BJ (cell line): ENCODE results near the gene PITPNM2. TPM values are rescaled to one million over a fixed set of nuclear protein-coding genes. Genes with fewer than 3 reads are reported as not detected.

ENCODE experiments used
- CTCF ChIA-PET: fragments of 350-600 bp; formaldehyde crosslinking; extraction: SDS; loops from one replicate; lab custom pipeline; 2021; ENCODE audit warnings: antibody characterized with exemption, inconsistent platforms; lab: Yijun Ruan, JAX
- POLR2A ChIA-PET: fragments of 300-600 bp; sonication (Branson Sonifier 250); formaldehyde crosslinking; extraction: SDS; loops from one replicate; lab custom pipeline; 2021; ENCODE audit warnings: antibody characterized with exemption; lab: Charles Lee
- DNase-seq: peaks from one replicate; pipeline ENCODE4 v3.0.0-alpha.2; 2011; ENCODE audit warnings: low read depth
- H3K27me3 ChIP-seq: 2 replicates; pipeline ENCODE4 v1.6.0; 2011; ENCODE audit warnings: low read length; ENCODE audit not compliant: control insufficient read depth, insufficient read depth
- H3K36me3 ChIP-seq: 2 replicates; pipeline ENCODE4 v1.5.1; 2011; ENCODE audit warnings: low read length; ENCODE audit not compliant: control insufficient read depth, insufficient read depth
- H3K4me3 ChIP-seq: 2 replicates; pipeline ENCODE4 v1.5.1; 2011; ENCODE audit warnings: low read depth, mild to moderate bottlenecking, control low read depth, low read length
- CTCF ChIP-seq: IDR thresholded peaks from 2 replicates; pipeline ENCODE4 v1.5.1; 2011; ENCODE audit warnings: low read depth, mild to moderate bottlenecking, control low read depth, inconsistent platforms, low read length, moderate library complexity; ENCODE audit not compliant: insufficient read depth
- polyA plus RNA-seq: library from polyadenylated mRNA; depleted of rRNA; stranded (reverse); fragments of >200 nt; gene quantifications from 2 replicates; pipeline ENCODE4 v1.2.3, GENCODE V29; 2011

Gene PITPNM2
- polyA plus RNA-seq, 1 experiment, result 1.3 TPM

DNA sequence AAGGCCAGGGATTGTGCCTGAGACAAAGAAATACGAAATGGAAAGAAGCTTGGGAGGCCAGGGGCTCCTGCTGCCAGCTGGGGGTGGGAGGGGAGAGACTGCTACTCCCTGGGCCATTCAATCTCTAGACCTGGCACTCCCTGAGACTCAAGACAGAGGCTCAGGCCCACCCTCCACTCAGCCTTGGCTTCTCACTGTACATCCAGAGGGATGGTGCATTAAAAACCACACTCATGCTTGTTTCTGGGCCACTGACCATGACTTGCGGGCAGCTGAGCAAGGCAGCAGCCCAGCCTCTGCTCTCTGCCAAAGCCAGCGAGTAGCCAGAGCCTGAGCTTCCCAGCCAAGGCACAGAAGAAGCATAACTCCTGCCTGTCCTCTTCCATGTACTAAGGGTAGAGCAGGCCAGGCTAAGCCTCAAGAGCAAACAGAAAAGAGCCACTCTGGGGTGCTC is 41.5 kb downstream of the PITPNM2 start:
- no peak overlapping the region for H3K4me3 ChIP-seq
- no peaks in the 10 kb centered on the region for H3K36me3 ChIP-seq
- ChIA-PET POLR2A (no interaction called here), CTCF (no interaction called here)
- DNase-seq, result no peak
- no peak for TF ChIP-seq CTCF
- peaks cover 9% of the 10 kb centered on the region for H3K27me3 ChIP-seq

GRCh38 chr12:123108682-123109066 is 42.2 kb downstream of the PITPNM2 start:
- Histone ChIP-seq H3K27me3 (peaks cover 9% of the 10 kb centered on the region), H3K36me3 (no peaks in the 10 kb centered on the region), H3K4me3 (no peak overlapping the region)
- TF ChIP-seq CTCF, result no peak
- DNase-seq, result no peak
- CTCF ChIA-PET, result interaction anchor here (0.5 to 1.2 kb wide), 2 partner anchors 13 to 76 kb away, joined by 3 read pairs; no protein-coding TSS in a partner anchor
- POLR2A ChIA-PET, result no interaction called here

DNA sequence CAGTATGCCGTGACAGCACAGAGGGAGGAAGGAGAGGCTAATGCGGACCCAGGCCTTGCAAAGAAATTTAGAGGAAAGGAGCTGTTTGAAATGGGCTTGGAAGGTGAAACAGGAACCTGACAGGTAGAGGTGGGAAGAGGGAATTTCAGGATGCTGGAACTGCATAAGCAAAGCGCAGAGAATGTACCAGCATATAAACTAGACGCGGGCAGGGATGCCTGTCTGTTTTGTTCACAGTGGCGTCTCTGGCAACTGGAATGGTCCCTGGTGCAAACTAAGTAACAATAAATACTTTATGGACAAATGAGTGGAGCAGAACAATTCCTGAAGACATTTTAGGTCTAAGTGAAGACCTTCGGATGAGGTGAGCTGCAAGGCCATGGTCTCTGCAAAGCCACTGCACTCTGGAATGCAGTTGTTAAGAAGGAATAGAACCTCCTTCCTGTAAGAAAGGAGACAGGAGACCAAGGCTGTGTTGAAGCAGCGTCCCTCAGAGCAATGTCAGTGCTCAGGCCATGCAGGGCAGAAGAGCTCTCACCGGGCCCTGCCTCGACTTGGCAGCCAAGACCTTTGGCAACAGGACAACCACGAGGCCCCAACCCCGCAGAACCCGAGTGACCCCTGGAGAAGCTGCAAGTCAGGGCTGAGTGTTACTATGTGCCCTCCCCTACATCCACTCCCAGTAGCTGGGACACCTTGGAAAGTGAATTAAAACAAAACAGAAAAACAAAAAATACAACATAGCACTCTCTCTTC is 42.8 kb downstream of the PITPNM2 start:
- no peak for DNase-seq
- ChIA-PET CTCF (interaction anchor here (0.5 to 1.2 kb wide), 3 partner anchors 11 to 75 kb away, joined by 3 to 5 read pairs (median 3); no protein-coding TSS in a partner anchor), POLR2A (no interaction called here)
- H3K36me3 ChIP-seq, result no peaks in the 10 kb centered on the region; the same call in 1 of the 2 replicates
- no peak for TF ChIP-seq CTCF
- no peak overlapping the region for H3K4me3 ChIP-seq
- H3K27me3 ChIP-seq, result peaks cover 9% of the 10 kb centered on the region

DNA sequence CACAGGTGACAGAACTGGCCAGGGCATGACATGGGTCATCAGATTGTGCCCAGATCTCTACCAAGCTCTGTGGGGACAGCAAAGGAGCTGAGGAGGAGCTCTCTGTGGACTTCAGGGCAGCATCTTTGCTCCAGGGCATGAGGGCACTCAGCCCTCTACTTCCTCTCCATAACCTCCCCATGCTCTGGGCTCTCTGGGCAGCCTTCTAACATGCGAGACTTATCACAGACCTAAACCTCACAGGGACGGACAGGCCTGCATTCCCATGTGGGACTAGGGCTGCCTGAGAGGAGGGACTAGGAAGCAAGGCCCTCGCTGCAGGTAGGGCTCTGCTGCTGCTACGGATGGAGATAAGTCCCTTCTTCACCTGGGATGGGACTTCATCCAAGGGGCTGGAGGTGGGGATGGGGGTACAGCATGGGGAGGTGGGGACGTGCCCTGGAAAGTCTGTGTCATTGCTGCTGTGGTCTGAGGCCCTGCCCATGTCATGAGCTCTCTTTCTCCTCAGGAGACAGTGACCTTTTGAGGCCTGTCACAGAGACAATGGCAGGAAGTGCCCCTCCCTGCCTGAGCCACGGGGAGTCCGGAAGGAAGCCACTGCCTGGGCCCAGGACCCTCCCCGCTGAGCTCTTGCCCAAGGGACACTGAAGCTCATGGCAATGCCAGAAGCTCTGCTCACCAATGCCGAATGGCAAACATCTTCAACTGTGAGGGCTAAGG is 44.1 kb downstream of the PITPNM2 start:
- CTCF ChIA-PET, result interaction anchor here (0.6 to 2.0 kb wide), 3 partner anchors 10 to 42 kb away, joined by 3 to 5 read pairs (median 5); no protein-coding TSS in a partner anchor
- POLR2A ChIA-PET, result no interaction called here
- H3K36me3 ChIP-seq, result no peaks in the 10 kb centered on the region; the same call in 1 of the 2 replicates
- DNase-seq, result no peak
- no peak overlapping the region for H3K4me3 ChIP-seq
- no peak for TF ChIP-seq CTCF
- peaks cover 12% of the 10 kb centered on the region for H3K27me3 ChIP-seq
